Epithelial cell of esophagus (primary cell): ENCODE measurements around the gene CNTNAP2.

Experiments used
- DNase-seq: peaks from one replicate; pipeline ENCODE4 v3.0.0; 2010; ENCODE audit warnings: low read depth
- H3K4me3 ChIP-seq: 2 replicates; pipeline ENCODE4 v1.5.1; 2011; ENCODE audit warnings: mild to moderate bottlenecking, low read length, control low read depth
- CTCF ChIP-seq: IDR thresholded peaks from 2 replicates; pipeline ENCODE4 v1.5.1; 2011; ENCODE audit warnings: low read depth, mild to moderate bottlenecking, low read length, control low read depth, inconsistent platforms; ENCODE audit not compliant: insufficient read depth; ENCODE audit errors: missing control alignments

The CNTNAP2 gene

GRCh38 chr7:148275359-148275890 is 2158.8 kb downstream of the CNTNAP2 start:
- no peak overlapping the region for H3K4me3 ChIP-seq
- no peak for DNase-seq
- TF ChIP-seq CTCF, result no peak

GRCh38 chr7:148276314-148277041 is 2159.9 kb downstream of the CNTNAP2 start:
- DNase-seq, result no peak
- no peak overlapping the region for H3K4me3 ChIP-seq
- no peak for TF ChIP-seq CTCF

GRCh38 chr7:148277042-148277660 is 2160.6 kb downstream of the CNTNAP2 start:
- no peak for TF ChIP-seq CTCF
- DNase-seq, result no peak
- H3K4me3 ChIP-seq, result no peak overlapping the region

GRCh38 chr7:148286150-148286549 is 2169.5 kb downstream of the CNTNAP2 start:
- TF ChIP-seq CTCF, result peak; percentile 60
- peak; percentile 34 for DNase-seq

GRCh38 chr7:148287538-148287937 is 2170.9 kb downstream of the CNTNAP2 start:
- no peak for TF ChIP-seq CTCF
- H3K4me3 ChIP-seq, result no peak overlapping the region
- no peak for DNase-seq

More at GRCh38 chr7:148286150-148286549, 2169.5 kb downstream of the CNTNAP2 start:
- no peak overlapping the region for H3K4me3 ChIP-seq

- no peak overlapping the region for H3K4me3 ChIP-seq
- no peak for TF ChIP-seq CTCF
- no peak for DNase-seq
Observed at GRCh38 chr7:148288592-148289151, 2172.1 kb downstream of the CNTNAP2 start.
